ENCODE measurements around the gene TAC4. TPM values are rescaled to one million over a fixed set of nuclear protein-coding genes. Genes with fewer than 3 reads are reported as not detected.

TAC4 gene
- total and polyA plus RNA-seq, 9 of the 15 experiments (the other 6 are each of a cell fraction or from before 2014, with no cell fraction given): 0.17 TPM; not detected in 8

DNA sequence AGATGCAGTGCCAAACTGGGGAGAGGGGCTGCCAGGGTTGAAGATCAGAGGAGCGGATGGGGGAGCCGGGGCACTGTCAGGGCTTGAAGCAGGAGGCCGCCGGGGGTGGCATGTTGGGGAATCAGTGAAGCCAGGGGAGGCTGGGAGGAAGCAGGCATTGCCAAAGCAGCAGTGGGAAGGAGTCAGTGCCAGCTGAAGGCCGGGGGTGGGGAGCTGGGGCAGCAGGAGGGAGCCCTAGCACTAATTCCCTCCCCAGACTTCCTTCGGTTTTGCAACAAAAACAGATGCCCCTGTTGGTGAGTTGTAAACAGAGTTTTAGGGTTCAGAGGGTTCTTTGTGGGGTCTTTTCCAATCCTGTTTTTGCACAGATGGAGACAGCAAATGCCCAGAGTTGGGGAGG is 10.9 kb upstream of the TAC4 start (continued):
- TF ChIP-seq HBP1 (CRISPR knock-in tag; IDR thresholded peaks at IDR 0.05) (no peak), CEBPB (tag; IDR thresholded peaks at IDR 0.05) (no peak), SMAD1 (IDR thresholded peaks at IDR 0.05; ENCODE audit: low read depth, low read length, partially characterized antibody) (no peak)

GRCh38 chr17:49854126-49854525 is 6.3 kb upstream of the TAC4 start:
- CTCF ChIA-PET (ENCODE audit: low intra/inter-chr PET ratio): no interaction called here
- in situ Hi-C loops (cut with MboI): no loop called here

More at GRCh38 chr17:49854126-49854525, 6.3 kb upstream of the TAC4 start:
- Histone ChIP-seq H3K4me2 (ENCODE audit: insufficient read depth, low read length) (no peak overlapping the region), H2AFZ (ENCODE audit: low read depth, low read length) (no peak overlapping the region), H3K9ac (ENCODE audit: insufficient read depth in 1 of 2, low read depth in 2 of 2, low read length in 2 of 2) (no peak overlapping the region), H3K79me2 (ENCODE audit: control insufficient read depth, insufficient read depth, low read length) (no peaks in the 10 kb centered on the region), H3K4me3 (no peak overlapping the region), H3K27me3 (ENCODE audit: control insufficient read depth in 2 of 2, insufficient read depth in 2 of 2, low read length in 2 of 2) (peaks cover 6 to 32% of the 10 kb centered on the region in 2 experiments; a peak in 4 of 5 replicates), H3K9me1 (ENCODE audit: control insufficient read depth, insufficient read depth, low read length) (no peaks in the 10 kb centered on the region), H3K4me1 (replicated peaks in 1 of 2; ENCODE audit: control insufficient read depth in 2 of 2, insufficient read depth in 2 of 2, low read length in 2 of 2) (peaks cover 0 to 15% of the 10 kb centered on the region in 2 experiments; a peak in 2 of 5 replicates), H3K9me3 (replicated peaks; ENCODE audit: control insufficient read depth, insufficient read depth, low read depth, low read length) (no peaks in the 10 kb centered on the region), H3K27ac (ENCODE audit: extremely low read depth, low read depth, low read length) (no peak overlapping the region), H4K20me1 (replicated peaks; ENCODE audit: control insufficient read depth, insufficient read depth, low read length) (0 out of 2 replicates have a peak, but pooled peaks cover 7% of the 10 kb centered on the region), H3K36me3 (ENCODE audit: control insufficient read depth, insufficient read depth, low read length) (no peaks in the 10 kb centered on the region)
- BruUV-seq (replicated peaks): no TSS peak
- WGBS (ENCODE audit: insufficient coverage, low coverage, missing lambda C conversion rate): 25% methylated on average over 5 of the region's 5 CpGs
- ATAC-seq (no peak), DNase-seq (ENCODE audit: extremely low read depth in 1 of 4, low spot score in 3 of 4) (no peak), FAIRE-seq (no peak)
- TF ChIP-seq FOXM1 (IDR thresholded peaks at IDR 0.05; ENCODE audit: low read depth): no peak
- TF ChIP-seq FOXM1 (CRISPR knock-in tag; IDR thresholded peaks at IDR 0.05; ENCODE audit: low read depth): no peak
- no peak for TF ChIP-seq OTX1 (CRISPR knock-in tag; IDR thresholded peaks at IDR 0.05)
- no peak for TF ChIP-seq SPI1 (IDR thresholded peaks at IDR 0.05; ENCODE audit: borderline replicate concordance, low read depth, low read length)
- no peak for TF ChIP-seq DNMT1 (IDR thresholded peaks at IDR 0.05)
- TF ChIP-seq FOXA1 (IDR thresholded peaks at IDR 0.05; ENCODE audit: borderline replicate concordance): no peak
- no peak for TF ChIP-seq PHB2 (IDR thresholded peaks at IDR 0.05; ENCODE audit: low read depth)
- TF ChIP-seq ZNF282 (CRISPR knock-in tag; IDR thresholded peaks at IDR 0.05): no peak
- TF ChIP-seq GTF2B (IDR thresholded peaks at IDR 0.05; ENCODE audit: extremely low read depth, insufficient read length): no peak
- no peak for TF ChIP-seq ZNF707 (CRISPR knock-in tag; conservative IDR thresholded peaks at IDR 0.05)
- TF ChIP-seq, protein P1, sequence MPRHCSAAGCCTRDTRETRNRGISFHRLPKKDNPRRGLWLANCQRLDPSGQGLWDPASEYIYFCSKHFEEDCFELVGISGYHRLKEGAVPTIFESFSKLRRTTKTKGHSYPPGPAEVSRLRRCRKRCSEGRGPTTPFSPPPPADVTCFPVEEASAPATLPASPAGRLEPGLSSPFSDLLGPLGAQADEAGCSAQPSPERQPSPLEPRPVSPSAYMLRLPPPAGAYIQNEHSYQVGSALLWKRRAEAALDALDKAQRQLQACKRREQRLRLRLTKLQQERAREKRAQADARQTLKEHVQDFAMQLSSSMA (CRISPR knock-in tag; IDR thresholded peaks at IDR 0.05): no peak
- no peak for TF ChIP-seq MCM5 (IDR thresholded peaks at IDR 0.05; ENCODE audit: low read depth)
- no peak for TF ChIP-seq ETV5 (CRISPR knock-in tag; IDR thresholded peaks at IDR 0.05; ENCODE audit: low read depth)
- TF ChIP-seq KLF13 (tag; IDR thresholded peaks at IDR 0.05; ENCODE audit: borderline replicate concordance, low read depth): no peak
- intact Hi-C loops (cut with micrococcal nuclease): loop anchor here (5.0 kb wide), 1 partner anchor 147 kb away; the partner anchor contains the start of gene SLC35B1
- POLR2A ChIA-PET: no interaction called here

Data from K562 (cell line).